Neural crest cell (in vitro differentiated cells): ENCODE data around the gene MS4A4A. TPM values are rescaled to one million over a fixed set of nuclear protein-coding genes. Genes with fewer than 3 reads are reported as not detected.

Source experiments
- DNase-seq: peaks from one replicate; pipeline ENCODE4 v3.0.0; 2021; ENCODE audit warnings: low read depth, mixed read lengths, low spot score
- H3K27ac Mint-ChIP-seq: one replicate; pipeline ENCODE4 v1.8.0; 2021; ENCODE audit warnings: mild to moderate bottlenecking, mixed read lengths; ENCODE audit not compliant: unreplicated experiment
- H3K27me3 Mint-ChIP-seq: 2 replicates; pipeline ENCODE4 v1.8.0; 2021; ENCODE audit warnings: low read depth, mild to moderate bottlenecking, mixed read lengths
- H3K36me3 Mint-ChIP-seq: 2 replicates; pipeline ENCODE4 v1.8.0; 2021; ENCODE audit warnings: low read depth, mild to moderate bottlenecking, mixed read lengths
- H3K4me1 Mint-ChIP-seq: 2 replicates; pipeline ENCODE4 v1.8.0; 2021; ENCODE audit warnings: mixed read lengths
- H3K4me3 Mint-ChIP-seq: one replicate; pipeline ENCODE4 v1.8.0; 2021; ENCODE audit warnings: mild to moderate bottlenecking, mixed read lengths
- H3K9me3 Mint-ChIP-seq: 2 replicates; pipeline ENCODE4 v1.8.0; 2021; ENCODE audit warnings: mixed read lengths
- total RNA-seq: library from RNA; stranded (reverse); gene quantifications from 2 replicates; pipeline ENCODE4 v1.2.1, GENCODE V29; 2021
- TF ChIP-seq, protein P1 (sequence below): fragments of 200-600 bp; sonication (generic); conservative IDR thresholded peaks from 2 replicates; pipeline ENCODE4 v1.5.0; 2021; ENCODE audit warnings: antibody characterized with exemption, mild to moderate bottlenecking

The MS4A4A gene
- total RNA-seq, 1 donor from 2014 or later = not detected

DNA sequence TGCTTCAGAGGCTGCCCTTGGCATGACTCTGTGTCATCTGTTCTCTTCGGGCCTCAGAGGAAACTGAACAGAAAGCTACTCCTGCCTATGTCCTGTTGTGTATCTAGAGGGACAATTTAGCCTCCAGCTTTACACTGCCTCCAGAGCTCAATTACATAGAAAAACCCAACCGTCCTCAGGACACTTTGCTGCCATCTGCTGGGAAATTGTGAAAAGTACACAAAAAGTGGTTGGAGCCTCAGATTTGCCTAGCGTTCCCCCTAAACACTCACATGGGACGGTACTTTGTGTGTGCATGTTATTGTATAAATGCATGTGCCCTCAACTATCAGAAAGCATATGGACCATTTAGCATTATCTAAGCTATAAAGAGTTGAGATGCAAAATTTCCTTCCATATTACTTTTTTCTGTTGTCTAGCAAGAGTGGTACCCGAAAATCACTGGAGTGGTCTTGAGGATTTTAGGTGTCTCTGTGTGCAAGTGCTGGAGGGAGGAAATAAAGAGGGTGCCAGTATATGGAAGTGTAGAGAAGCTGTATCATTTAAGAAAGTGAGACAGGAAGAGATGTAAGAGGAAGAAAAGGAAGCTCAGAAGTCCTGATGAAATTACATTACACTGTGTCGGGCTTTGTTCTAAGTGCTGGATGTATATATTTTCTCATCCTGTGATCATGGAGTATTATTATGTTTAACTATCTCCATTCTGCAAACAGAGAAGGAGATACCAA, 28.8 kb upstream of the MS4A4A start:
- H3K9me3 Mint-ChIP-seq = no peaks in the 10 kb centered on the region
- no peaks in the 10 kb centered on the region for H3K4me1 Mint-ChIP-seq
- H3K4me3 Mint-ChIP-seq = no peak overlapping the region
- no peaks in the 10 kb centered on the region for H3K36me3 Mint-ChIP-seq
- TF ChIP-seq, protein P1, sequence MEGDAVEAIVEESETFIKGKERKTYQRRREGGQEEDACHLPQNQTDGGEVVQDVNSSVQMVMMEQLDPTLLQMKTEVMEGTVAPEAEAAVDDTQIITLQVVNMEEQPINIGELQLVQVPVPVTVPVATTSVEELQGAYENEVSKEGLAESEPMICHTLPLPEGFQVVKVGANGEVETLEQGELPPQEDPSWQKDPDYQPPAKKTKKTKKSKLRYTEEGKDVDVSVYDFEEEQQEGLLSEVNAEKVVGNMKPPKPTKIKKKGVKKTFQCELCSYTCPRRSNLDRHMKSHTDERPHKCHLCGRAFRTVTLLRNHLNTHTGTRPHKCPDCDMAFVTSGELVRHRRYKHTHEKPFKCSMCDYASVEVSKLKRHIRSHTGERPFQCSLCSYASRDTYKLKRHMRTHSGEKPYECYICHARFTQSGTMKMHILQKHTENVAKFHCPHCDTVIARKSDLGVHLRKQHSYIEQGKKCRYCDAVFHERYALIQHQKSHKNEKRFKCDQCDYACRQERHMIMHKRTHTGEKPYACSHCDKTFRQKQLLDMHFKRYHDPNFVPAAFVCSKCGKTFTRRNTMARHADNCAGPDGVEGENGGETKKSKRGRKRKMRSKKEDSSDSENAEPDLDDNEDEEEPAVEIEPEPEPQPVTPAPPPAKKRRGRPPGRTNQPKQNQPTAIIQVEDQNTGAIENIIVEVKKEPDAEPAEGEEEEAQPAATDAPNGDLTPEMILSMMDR = peak; percentile 64
- peak; percentile 14 for DNase-seq
- H3K27ac Mint-ChIP-seq = no peak overlapping the region
- peaks cover 9% of the 10 kb centered on the region for H3K27me3 Mint-ChIP-seq

DNA sequence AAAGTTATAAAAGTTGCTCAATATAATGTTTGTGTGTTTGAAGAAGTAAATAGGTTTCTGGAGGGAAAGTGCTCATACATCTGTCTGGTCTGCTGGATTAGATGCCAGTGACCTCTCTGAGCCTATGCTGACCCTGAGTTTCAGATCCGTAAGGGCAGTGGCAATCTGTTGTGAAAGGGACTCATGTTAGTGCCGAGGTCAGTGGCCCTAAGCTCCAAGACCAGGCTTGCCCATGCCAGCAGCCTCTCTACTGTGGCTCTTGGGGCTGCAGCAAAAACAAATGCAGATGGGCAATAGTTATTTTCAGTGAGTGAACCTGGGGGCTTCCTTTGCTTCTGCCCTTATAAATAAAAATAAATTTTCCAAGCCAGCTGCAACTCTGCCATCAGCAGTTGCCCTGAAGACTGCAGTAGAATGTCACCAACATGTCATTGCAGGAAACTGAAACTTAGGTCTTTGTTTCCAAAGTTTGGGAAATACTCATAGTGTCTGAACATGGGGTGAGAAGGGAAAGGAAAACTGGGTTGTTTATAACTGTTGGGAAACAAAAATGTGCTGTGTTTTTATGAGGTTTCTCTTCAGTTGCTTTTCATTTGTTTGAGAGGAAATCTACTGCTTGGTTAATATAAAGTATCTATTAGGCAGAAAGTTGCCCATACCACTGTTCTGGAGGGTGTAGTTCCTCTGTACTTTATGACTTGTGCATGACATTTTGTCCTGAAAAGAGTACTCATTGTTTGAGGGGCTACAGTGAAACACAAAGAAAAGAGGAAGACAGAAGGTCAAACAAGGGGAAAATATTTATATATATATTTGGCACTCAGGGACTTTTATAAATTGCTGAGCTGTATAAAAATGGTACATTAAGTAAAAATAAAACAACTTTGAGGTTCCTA, 28.0 kb upstream of the MS4A4A start:
- Mint-ChIP-seq H3K4me1 (no peaks in the 10 kb centered on the region), H3K27me3 (peaks cover 4% of the 10 kb centered on the region), H3K27ac (no peak overlapping the region), H3K36me3 (no peaks in the 10 kb centered on the region), H3K9me3 (no peaks in the 10 kb centered on the region), H3K4me3 (no peak overlapping the region)
- TF ChIP-seq, protein P1 = no peak
- DNase-seq = no peak

GRCh38 chr11:60257956-60258722, 22.3 kb upstream of the MS4A4A start:
- peaks cover 2% of the 10 kb centered on the region for H3K27me3 Mint-ChIP-seq
- no peak for DNase-seq
- no peaks in the 10 kb centered on the region for H3K4me1 Mint-ChIP-seq
- TF ChIP-seq, protein P1 = no peak
- H3K9me3 Mint-ChIP-seq = peaks cover 8% of the 10 kb centered on the region
- H3K27ac Mint-ChIP-seq = no peak overlapping the region
- H3K4me3 Mint-ChIP-seq = no peak overlapping the region
- no peaks in the 10 kb centered on the region for H3K36me3 Mint-ChIP-seq

DNA sequence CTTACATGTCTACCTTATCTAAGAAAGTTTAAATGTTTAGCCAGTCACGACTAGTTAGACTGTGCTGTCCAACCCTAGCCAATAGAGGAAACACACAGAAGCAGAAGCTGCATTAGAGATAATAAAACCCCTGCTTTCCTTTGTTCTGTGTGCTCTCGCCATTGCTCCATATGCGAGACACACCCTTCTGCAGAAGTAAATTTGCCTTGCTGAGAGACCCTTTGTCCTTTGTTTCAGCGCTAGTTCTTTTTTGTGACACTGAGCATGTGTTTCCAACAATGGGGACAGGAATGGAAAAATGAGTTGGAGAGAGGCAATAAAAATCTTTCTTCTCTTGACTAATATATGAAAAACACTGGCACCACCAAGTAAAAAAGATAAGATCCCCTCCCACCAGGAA, 19.5 kb upstream of the MS4A4A start:
- H3K27ac Mint-ChIP-seq = no peak overlapping the region
- no peaks in the 10 kb centered on the region for H3K4me1 Mint-ChIP-seq
- DNase-seq = no peak
- TF ChIP-seq, protein P1 = no peak
- no peaks in the 10 kb centered on the region for H3K36me3 Mint-ChIP-seq
- H3K4me3 Mint-ChIP-seq = no peak overlapping the region
- H3K27me3 Mint-ChIP-seq = no peaks in the 10 kb centered on the region
- peaks cover 8% of the 10 kb centered on the region for H3K9me3 Mint-ChIP-seq

- DNase-seq = no peak
- no peak overlapping the region for H3K27ac Mint-ChIP-seq
Observed at GRCh38 chr11:60263402-60263801, 17.1 kb upstream of the MS4A4A start.

More at GRCh38 chr11:60263402-60263801, 17.1 kb upstream of the MS4A4A start:
- peaks cover 8% of the 10 kb centered on the region for H3K9me3 Mint-ChIP-seq
- no peak overlapping the region for H3K4me3 Mint-ChIP-seq
- peaks cover 5% of the 10 kb centered on the region for H3K4me1 Mint-ChIP-seq
- no peaks in the 10 kb centered on the region for H3K27me3 Mint-ChIP-seq
- TF ChIP-seq, protein P1 = no peak
- no peaks in the 10 kb centered on the region for H3K36me3 Mint-ChIP-seq
